ENCODE results near the gene LDB3.

Gene LDB3

GRCh38 chr10:86753638-86754434 lies 85.5 kb downstream of the LDB3 start:
- H3K9me3 ChIP-seq (ENCODE audit: control extremely low read depth in 1 of 5, control insufficient read depth in 4 of 5, insufficient read depth in 2 of 5, low read depth in 1 of 5, low read length in 4 of 5): no peaks in the 10 kb centered on the region
- H3K4me1 ChIP-seq (ENCODE audit: control extremely low read depth in 1 of 4, control insufficient read depth in 4 of 4, insufficient read depth in 4 of 4, low read length in 3 of 4): peaks cover 0 to 23% (median 16%) of the 10 kb centered on the region in 4 experiments
- 96% methylated on average over 10 of the region's 12 CpGs for WGBS (ENCODE audit: insufficient coverage)
- no peak overlapping the region for H3K27ac ChIP-seq (ENCODE audit: insufficient read depth in 1 of 2, low read depth in 1 of 2, low read length in 2 of 2, poor library complexity in 1 of 2, severe bottlenecking in 2 of 2)
- no peaks in the 10 kb centered on the region for H3K36me3 ChIP-seq (ENCODE audit: control insufficient read depth in 4 of 4, insufficient read depth in 4 of 4, low read length in 3 of 4)
- H3K4me3 ChIP-seq (ENCODE audit: control insufficient read depth in 1 of 7, extremely low read depth in 1 of 7, insufficient read depth in 4 of 7, low read depth in 2 of 7, low read length in 6 of 7): no peak overlapping the region
- H3K27me3 ChIP-seq (replicated peaks in 2 of 5; ENCODE audit: control insufficient read depth in 4 of 5, insufficient read depth in 5 of 5, low read length in 4 of 5): peaks cover 19 to 59% (median 35%) of the 10 kb centered on the region in 5 experiments
- POLR2A ChIA-PET: interaction anchor here (0.6 kb wide), 1 partner anchor 222 kb away, joined by 3 read pairs; no protein-coding TSS in a partner anchor
- no peak for DNase-seq
- CTCF ChIA-PET: no interaction called here

DNA sequence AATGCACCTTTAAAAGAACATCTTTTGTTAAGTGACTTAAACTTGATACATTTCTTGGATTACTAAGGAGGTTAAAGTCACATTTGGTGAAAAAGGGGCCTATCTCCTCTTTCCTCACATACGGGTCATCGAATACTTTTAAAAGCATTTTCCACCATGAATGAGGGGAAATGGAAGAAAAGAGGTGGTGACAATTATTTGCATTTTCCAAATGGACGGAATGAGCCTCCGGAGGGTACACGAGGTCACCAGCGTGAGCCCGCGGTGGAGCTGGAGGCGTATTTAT lies 87.1 kb downstream of the LDB3 start:
- no peaks in the 10 kb centered on the region for H3K36me3 ChIP-seq (ENCODE audit: control insufficient read depth in 4 of 4, insufficient read depth in 4 of 4, low read length in 3 of 4)
- peak overlapping the region in 6 of 7 experiments; percentile 44 to 80 (median 64) for H3K4me3 ChIP-seq (ENCODE audit: control insufficient read depth in 1 of 7, extremely low read depth in 1 of 7, insufficient read depth in 4 of 7, low read depth in 2 of 7, low read length in 6 of 7)
- peak overlapping the region in 1 of 2 experiments; percentile 76 for H3K27ac ChIP-seq (ENCODE audit: insufficient read depth in 1 of 2, low read depth in 1 of 2, low read length in 2 of 2, poor library complexity in 1 of 2, severe bottlenecking in 2 of 2)
- POLR2A ChIA-PET: no interaction called here
- CTCF ChIA-PET: no interaction called here
- 7% methylated on average over 7 of the region's 9 CpGs for WGBS (ENCODE audit: insufficient coverage)
- peaks cover 0 to 23% (median 16%) of the 10 kb centered on the region in 4 experiments for H3K4me1 ChIP-seq (ENCODE audit: control extremely low read depth in 1 of 4, control insufficient read depth in 4 of 4, insufficient read depth in 4 of 4, low read length in 3 of 4)
- peaks cover 24 to 65% (median 38%) of the 10 kb centered on the region in 5 experiments for H3K27me3 ChIP-seq (replicated peaks in 2 of 5; ENCODE audit: control insufficient read depth in 4 of 5, insufficient read depth in 5 of 5, low read length in 4 of 5)
- no peaks in the 10 kb centered on the region for H3K9me3 ChIP-seq (ENCODE audit: control extremely low read depth in 1 of 5, control insufficient read depth in 4 of 5, insufficient read depth in 2 of 5, low read depth in 1 of 5, low read length in 4 of 5)
- peak in 1 of 3 donors; percentile 9 for DNase-seq

GRCh38 chr10:86755740-86756510 lies 87.6 kb downstream of the LDB3 start:
- peaks cover 27 to 69% (median 41%) of the 10 kb centered on the region in 5 experiments for H3K27me3 ChIP-seq (replicated peaks in 2 of 5; ENCODE audit: control insufficient read depth in 4 of 5, insufficient read depth in 5 of 5, low read length in 4 of 5)
- H3K4me3 ChIP-seq (ENCODE audit: control insufficient read depth in 1 of 7, extremely low read depth in 1 of 7, insufficient read depth in 4 of 7, low read depth in 2 of 7, low read length in 6 of 7): peak overlapping the region; percentile 44 to 80 (median 58)
- H3K36me3 ChIP-seq (ENCODE audit: control insufficient read depth in 4 of 4, insufficient read depth in 4 of 4, low read length in 3 of 4): no peaks in the 10 kb centered on the region
- H3K4me1 ChIP-seq (ENCODE audit: control extremely low read depth in 1 of 4, control insufficient read depth in 4 of 4, insufficient read depth in 4 of 4, low read length in 3 of 4): peaks cover 0 to 23% (median 16%) of the 10 kb centered on the region in 4 experiments
- DNase-seq: peak; percentile 49 to 80 (median 65)
- under 1% methylated on average over 49 of the region's 89 CpGs for WGBS (ENCODE audit: insufficient coverage)
- H3K9me3 ChIP-seq (ENCODE audit: control extremely low read depth in 1 of 5, control insufficient read depth in 4 of 5, insufficient read depth in 2 of 5, low read depth in 1 of 5, low read length in 4 of 5): no peaks in the 10 kb centered on the region
- POLR2A ChIA-PET: interaction anchor here (0.7 kb wide), 1 partner anchor 138 kb away, joined by 3 read pairs; no protein-coding TSS in a partner anchor
- peak overlapping the region in 1 of 2 experiments; percentile 76 for H3K27ac ChIP-seq (ENCODE audit: insufficient read depth in 1 of 2, low read depth in 1 of 2, low read length in 2 of 2, poor library complexity in 1 of 2, severe bottlenecking in 2 of 2)
- CTCF ChIA-PET: no interaction called here

DNA sequence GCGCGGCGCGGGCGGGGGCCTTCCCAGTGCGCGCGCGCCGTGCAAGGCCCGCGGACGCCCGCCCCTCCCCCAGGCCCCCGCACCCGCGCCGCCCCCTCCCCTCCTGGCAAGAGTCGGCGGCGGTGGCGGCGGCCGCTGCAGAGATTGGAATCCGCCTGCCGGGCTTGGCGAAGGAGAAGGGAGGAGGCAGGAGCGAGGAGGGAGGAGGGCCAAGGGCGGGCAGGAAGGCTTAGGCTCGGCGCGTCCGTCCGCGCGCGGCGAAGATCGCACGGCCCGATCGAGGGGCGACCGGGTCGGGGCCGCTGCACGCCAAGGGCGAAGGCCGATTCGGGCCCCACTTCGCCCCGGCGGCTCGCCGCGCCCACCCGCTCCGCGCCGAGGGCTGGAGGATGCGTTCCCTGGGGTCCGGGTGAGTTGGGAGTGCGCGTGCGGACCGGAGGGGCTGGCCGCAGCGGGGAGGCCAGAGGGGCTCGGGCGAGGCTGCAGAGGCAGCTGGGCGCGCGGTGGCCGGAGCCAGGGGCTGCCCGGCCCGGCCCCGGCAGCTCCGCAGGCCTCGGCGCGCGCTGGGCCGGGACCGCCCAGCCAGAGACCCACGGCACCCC lies 88.3 kb downstream of the LDB3 start, which contains the start of gene BMPR1A:
Gene BMPR1A (plus strand): TSS at position 109 of the 602 bp plus-strand sequence. CDS start 119,400 bp downstream, outside the sequence.
- no peaks in the 10 kb centered on the region for H3K36me3 ChIP-seq (ENCODE audit: control insufficient read depth in 4 of 4, insufficient read depth in 4 of 4, low read length in 3 of 4)
- peak within 1 kb of the TSS; percentile 44 to 80 (median 58) for H3K4me3 ChIP-seq (ENCODE audit: control insufficient read depth in 1 of 7, extremely low read depth in 1 of 7, insufficient read depth in 4 of 7, low read depth in 2 of 7, low read length in 6 of 7)
- peaks cover 30 to 75% (median 41%) of the 10 kb centered on the region in 5 experiments for H3K27me3 ChIP-seq (replicated peaks in 2 of 5; ENCODE audit: control insufficient read depth in 4 of 5, insufficient read depth in 5 of 5, low read length in 4 of 5)
- no peak for DNase-seq
- WGBS (ENCODE audit: insufficient coverage): under 1% methylated on average over 57 of the region's 85 CpGs
- H3K4me1 ChIP-seq (ENCODE audit: control extremely low read depth in 1 of 4, control insufficient read depth in 4 of 4, insufficient read depth in 4 of 4, low read length in 3 of 4): peaks cover 0 to 23% (median 16%) of the 10 kb centered on the region in 4 experiments
- peak within 1 kb of the TSS in 1 of 2 experiments; percentile 76 for H3K27ac ChIP-seq (ENCODE audit: insufficient read depth in 1 of 2, low read depth in 1 of 2, low read length in 2 of 2, poor library complexity in 1 of 2, severe bottlenecking in 2 of 2)
- POLR2A ChIA-PET: interaction anchor here (0.7 kb wide), 1 partner anchor 137 kb away, joined by 3 read pairs; no protein-coding TSS in a partner anchor
- H3K9me3 ChIP-seq (ENCODE audit: control extremely low read depth in 1 of 5, control insufficient read depth in 4 of 5, insufficient read depth in 2 of 5, low read depth in 1 of 5, low read length in 4 of 5): no peaks in the 10 kb centered on the region
- CTCF ChIA-PET: no interaction called here

- peak in 2 of 3 donors; percentile 26 to 39 for DNase-seq
- Histone ChIP-seq H3K27ac (ENCODE audit: insufficient read depth in 1 of 2, low read depth in 1 of 2, low read length in 2 of 2, poor library complexity in 1 of 2, severe bottlenecking in 2 of 2) (peak overlapping the region in 1 of 2 experiments; percentile 10), H3K27me3 (replicated peaks in 2 of 5; ENCODE audit: control insufficient read depth in 4 of 5, insufficient read depth in 5 of 5, low read length in 4 of 5) (peaks cover 32 to 81% (median 44%) of the 10 kb centered on the region in 5 experiments), H3K36me3 (ENCODE audit: control insufficient read depth in 4 of 4, insufficient read depth in 4 of 4, low read length in 3 of 4) (no peaks in the 10 kb centered on the region), H3K9me3 (ENCODE audit: control extremely low read depth in 1 of 5, control insufficient read depth in 4 of 5, insufficient read depth in 2 of 5, low read depth in 1 of 5, low read length in 4 of 5) (no peaks in the 10 kb centered on the region), H3K4me1 (ENCODE audit: control extremely low read depth in 1 of 4, control insufficient read depth in 4 of 4, insufficient read depth in 4 of 4, low read length in 3 of 4) (peaks cover 0 to 23% (median 16%) of the 10 kb centered on the region in 4 experiments), H3K4me3 (ENCODE audit: control insufficient read depth in 1 of 7, extremely low read depth in 1 of 7, insufficient read depth in 4 of 7, low read depth in 2 of 7, low read length in 6 of 7) (peak overlapping the region in 6 of 7 experiments; percentile 35 to 80 (median 56))
- POLR2A ChIA-PET: no interaction called here
- 5% methylated on average over 28 of the region's 47 CpGs for WGBS (ENCODE audit: insufficient coverage)
- CTCF ChIA-PET: interaction anchor here (0.7 kb wide), 1 partner anchor 227 kb away, joined by 3 read pairs; no protein-coding TSS in a partner anchor
These were observed 89.0 kb downstream of the LDB3 start for GRCh38 chr10:86757113-86757972.

Measured in common myeloid progenitor, CD34-positive (primary cell).